ENCODE data around the gene ALG12.

DNA sequence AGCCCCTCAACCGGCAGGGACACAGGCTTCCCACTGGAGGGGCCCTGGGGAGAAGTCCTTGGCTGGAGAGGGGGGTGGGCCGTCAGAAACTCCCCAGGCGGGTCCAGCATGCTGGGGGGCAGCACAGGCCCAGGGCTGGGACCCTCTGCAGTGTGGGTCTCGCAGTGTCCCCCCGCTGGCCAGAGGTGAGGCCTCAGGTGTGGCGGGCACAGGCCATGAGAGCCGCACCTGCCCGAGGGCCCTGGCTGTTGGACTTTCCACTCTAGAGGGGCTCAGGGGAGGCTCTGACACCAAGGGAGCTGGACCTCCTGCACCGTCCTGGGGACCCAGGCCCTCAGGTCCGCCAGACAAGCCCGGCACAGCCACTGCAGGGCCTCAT lies 31.7 kb upstream of the ALG12 start:
- TF ChIP-seq, protein P1, sequence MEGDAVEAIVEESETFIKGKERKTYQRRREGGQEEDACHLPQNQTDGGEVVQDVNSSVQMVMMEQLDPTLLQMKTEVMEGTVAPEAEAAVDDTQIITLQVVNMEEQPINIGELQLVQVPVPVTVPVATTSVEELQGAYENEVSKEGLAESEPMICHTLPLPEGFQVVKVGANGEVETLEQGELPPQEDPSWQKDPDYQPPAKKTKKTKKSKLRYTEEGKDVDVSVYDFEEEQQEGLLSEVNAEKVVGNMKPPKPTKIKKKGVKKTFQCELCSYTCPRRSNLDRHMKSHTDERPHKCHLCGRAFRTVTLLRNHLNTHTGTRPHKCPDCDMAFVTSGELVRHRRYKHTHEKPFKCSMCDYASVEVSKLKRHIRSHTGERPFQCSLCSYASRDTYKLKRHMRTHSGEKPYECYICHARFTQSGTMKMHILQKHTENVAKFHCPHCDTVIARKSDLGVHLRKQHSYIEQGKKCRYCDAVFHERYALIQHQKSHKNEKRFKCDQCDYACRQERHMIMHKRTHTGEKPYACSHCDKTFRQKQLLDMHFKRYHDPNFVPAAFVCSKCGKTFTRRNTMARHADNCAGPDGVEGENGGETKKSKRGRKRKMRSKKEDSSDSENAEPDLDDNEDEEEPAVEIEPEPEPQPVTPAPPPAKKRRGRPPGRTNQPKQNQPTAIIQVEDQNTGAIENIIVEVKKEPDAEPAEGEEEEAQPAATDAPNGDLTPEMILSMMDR (IDR thresholded peaks at IDR 0.05; ENCODE audit: low read depth, low read length), result no peak
- TF ChIP-seq EZH2phosphoT487 (IDR thresholded peaks at IDR 0.05; ENCODE audit: low read depth), result no peak
